LHCN-M2 (cell line): ENCODE results near the gene PCSK5. TPM values are rescaled to one million over a fixed set of nuclear protein-coding genes. Genes with fewer than 3 reads are reported as not detected.
A peak's percentile ranks its signal among the peaks of the same experiment; 100 is the strongest.

Experiments used
- DNase-seq: peaks from one replicate; pipeline ENCODE4 v3.0.0-alpha.2; 2012; ENCODE audit warnings: low read depth
- total RNA-seq: library from RNA; depleted of rRNA; stranded (reverse); fragments of >200 nt; gene quantifications from 2 replicates; pipeline ENCODE4 v1.2.3, GENCODE V29; 2014

The PCSK5 gene
- total RNA-seq, 1 experiment from 2014 or later, result 11.9 TPM

DNA sequence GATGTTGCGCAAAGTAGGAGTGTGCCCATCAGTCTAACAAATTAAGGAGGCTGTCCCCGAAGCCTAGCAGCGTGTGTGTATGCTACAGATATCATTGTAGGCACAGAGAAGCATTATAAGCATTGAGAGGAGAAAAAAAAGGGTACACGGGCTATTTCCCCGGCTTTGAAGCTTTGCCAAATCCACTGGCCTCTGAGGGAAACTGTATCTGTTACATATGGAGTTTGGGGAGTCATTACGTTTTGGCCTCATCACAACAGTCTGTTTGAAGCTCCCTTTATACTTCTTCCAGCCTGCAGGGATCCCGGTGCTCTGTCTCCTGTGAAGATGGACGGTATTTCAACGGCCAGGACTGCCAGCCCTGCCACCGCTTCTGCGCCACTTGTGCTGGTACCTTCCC, 297.8 kb downstream of the PCSK5 start:
- no peak for DNase-seq

DNA sequence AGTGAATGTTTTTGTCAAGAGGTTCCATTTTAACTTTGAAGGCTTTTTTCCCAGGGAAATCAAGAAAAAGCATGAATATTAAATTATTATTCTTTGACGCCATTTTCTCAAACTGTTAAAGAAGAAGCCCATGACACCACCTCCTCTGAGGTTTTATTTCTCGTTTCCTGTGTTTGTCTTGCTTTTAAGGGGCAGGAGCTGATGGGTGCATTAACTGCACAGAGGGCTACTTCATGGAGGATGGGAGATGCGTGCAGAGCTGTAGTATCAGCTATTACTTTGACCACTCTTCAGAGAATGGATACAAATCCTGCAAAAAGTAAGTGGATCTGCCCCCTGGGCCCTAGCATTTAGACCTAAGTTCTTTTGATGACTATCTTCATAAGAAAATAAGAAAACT, 298.4 kb downstream of the PCSK5 start:
- no peak for DNase-seq

GRCh38 chr9:76191493-76191892, 301.0 kb downstream of the PCSK5 start:
- DNase-seq, result no peak

DNA sequence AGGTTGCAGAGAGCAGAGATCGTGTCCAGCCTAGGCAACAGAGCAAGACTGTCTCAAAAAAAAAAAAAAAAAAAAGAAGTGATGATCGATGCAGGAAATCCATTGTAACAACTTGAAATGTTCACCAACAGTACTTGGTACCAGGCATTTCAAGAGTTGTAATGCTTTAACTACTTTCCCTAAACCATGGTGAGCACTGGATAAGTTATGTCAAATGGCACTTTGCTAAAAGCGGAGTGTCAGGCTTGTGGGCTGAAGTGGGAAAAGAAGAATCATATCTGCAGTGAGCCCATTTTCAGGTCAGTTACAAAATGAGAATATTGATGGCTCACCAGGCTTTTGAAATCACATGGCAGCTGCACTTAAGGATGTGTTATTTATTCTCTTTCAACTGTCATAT, 301.5 kb downstream of the PCSK5 start:
- DNase-seq, result no peak

GRCh38 chr9:76194896-76195295, 304.4 kb downstream of the PCSK5 start:
- peak; percentile 55 for DNase-seq

DNA sequence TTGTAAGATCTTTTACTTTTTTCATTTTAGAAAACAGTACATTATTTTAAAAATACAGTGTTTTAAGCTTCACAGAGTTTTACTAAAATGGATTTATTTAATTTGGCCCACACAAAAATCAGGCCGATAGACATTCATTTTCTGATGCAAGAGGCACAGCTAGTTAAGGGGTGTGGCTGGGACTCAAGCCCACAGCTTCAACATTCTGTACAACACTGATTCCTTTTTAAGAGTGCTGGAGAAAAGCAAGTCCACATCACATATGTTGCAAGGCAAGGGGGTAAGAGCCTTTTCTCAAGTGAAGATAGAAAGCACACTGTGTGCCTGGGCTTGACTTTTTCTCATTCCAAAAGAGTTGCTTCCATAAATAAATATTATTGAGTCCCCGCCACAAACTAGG, 307.9 kb downstream of the PCSK5 start:
- DNase-seq, result no peak

- peak; percentile 76 for DNase-seq
These were observed 309.8 kb downstream of the PCSK5 start for GRCh38 chr9:76200315-76200714.

DNA sequence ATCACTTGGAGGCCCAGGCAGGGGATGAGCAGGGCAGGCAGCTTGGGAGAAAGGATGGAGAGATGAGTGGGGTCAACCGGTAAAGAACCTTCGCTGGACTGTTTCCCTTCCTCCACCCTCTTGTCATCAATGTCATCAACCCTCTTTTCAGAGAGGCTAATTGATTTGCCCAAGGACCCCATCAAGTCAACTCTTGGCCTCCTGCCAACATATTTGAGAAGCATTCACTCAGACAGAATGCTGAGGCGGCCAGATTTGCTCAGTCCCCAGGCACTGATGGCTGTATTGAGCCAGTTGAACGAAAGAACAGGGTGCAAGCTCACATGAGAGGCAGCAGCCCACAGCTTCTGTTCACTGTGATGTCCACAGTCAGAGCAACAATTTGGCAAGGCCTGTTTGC, 310.3 kb downstream of the PCSK5 start:
- no peak for DNase-seq

DNA sequence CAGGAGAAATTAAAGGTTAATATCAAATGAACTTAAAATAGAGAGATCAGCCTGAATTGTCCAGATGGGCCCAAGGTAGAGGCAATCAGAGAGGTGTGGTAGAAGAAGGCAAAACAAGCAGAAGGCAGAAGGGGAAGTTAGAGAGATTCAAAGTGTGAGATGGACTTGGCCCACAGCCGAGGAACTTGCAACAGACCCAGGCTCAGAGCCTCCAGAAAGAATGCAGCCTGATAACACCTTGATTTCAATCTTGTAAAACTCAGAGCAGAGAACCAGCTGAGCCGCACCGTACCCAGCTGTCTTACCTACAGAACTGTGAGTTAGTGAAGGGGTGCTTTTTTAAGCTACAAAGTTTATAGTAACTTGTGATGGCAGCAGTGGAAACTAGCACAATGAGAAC, 312.9 kb downstream of the PCSK5 start:
- DNase-seq, result no peak

- DNase-seq, result no peak
These were observed 316.3 kb downstream of the PCSK5 start for GRCh38 chr9:76206821-76207220.

DNA sequence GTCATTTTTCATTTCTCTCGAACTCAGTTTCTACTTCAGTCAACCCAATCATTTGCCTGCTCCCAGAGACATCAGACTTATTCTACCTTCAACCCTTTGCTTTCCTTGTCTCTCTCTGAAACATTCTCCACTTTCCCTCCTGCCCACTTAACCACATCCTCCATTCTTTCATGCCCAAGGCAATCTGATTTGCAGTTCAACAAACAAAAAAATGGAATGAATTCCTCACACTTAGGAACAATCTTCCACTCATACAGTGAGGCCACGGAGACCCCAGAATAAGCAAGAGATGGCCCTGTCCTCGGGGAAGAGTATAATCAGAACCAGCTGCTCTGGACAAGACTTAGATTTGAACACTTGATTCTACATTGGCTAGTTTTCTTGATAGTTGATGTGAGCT, 323.3 kb downstream of the PCSK5 start:
- no peak for DNase-seq

DNA sequence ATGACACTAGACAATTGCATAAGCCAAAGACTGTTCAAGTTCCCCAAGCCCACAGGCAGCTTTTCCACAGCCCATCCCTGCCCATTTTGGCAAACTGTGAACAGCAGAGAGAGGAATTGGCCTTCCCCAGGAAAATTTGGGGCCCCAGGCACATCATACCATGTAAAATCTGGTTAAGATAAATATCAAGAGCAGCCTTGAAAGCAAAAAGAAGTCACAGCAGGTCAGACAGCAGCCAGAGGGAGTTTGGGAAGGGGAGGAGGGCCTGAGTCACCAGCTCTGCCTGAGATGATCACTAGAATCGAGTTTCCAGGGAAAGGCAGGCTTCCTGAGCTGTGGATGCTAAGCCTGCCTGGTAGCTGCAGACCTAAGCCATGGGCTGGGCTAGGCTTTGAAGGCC, 324.6 kb downstream of the PCSK5 start:
- peak; percentile 83 for DNase-seq

GRCh38 chr9:76216161-76216649, 325.7 kb downstream of the PCSK5 start:
- DNase-seq, result peak; percentile 95

DNA sequence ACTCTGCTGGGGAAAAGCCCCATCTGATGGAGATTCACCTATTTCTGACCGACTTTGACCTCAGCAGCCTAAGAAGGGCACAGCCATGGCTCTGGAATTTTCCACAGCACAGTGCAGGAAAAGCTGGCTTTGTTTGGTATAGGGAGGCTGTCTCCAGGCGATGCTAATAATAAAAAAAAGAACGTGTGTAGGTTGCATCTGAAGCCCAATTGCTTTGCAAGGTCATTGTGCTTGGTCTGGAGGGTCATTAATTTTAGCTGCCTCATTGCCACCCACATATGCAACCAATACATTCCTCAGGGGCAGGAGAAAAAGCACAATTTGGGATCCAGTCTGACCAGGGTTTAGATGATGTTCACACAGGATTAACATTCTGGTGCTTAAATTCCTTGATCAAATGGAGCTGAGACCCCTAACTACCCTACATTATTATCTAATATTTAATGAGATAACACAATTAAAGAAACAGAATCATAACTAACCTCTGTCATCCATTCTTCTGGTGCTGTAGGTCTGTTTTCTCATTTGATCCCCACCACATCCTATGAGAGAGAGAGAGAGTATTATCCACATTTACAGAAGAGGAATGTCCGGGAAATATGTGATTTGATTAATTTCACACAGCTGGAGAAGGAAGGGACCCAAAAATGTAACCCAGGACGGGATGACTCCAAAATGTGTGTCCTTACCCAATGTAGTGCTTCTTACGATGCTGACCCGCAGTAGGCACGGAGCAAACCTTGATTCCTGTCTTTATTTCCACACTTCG, 327.8 kb downstream of the PCSK5 start:
- peak; percentile 88 for DNase-seq

GRCh38 chr9:76218886-76219445, 328.5 kb downstream of the PCSK5 start:
- no peak for DNase-seq

- peak; percentile 38 for DNase-seq
These were observed 329.2 kb downstream of the PCSK5 start for GRCh38 chr9:76219560-76220151.

GRCh38 chr9:76221423-76221822, 330.9 kb downstream of the PCSK5 start:
- DNase-seq, result no peak

GRCh38 chr9:76223749-76224340, 333.4 kb downstream of the PCSK5 start:
- DNase-seq, result peak; percentile 4

DNA sequence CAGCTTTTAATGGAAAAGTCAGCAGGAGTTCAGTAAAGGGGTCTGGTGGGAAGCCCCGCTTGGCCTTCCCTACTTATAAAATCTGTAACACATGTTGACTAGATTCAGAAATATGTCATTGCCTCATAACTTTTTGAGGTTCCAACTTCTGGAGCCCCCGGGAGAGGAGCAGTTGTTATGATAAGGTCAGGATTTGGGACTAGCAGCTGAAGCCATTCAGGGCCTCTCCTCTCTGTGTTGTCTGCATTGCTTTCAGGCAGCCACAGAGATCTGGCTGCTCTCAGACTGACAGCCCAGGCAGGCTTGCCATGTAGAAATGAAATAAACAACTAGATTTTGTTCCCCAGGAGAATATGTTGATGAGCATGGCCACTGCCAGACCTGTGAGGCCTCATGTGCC, 336.7 kb downstream of the PCSK5 start:
- DNase-seq, result no peak

GRCh38 chr9:76231001-76231400, 340.5 kb downstream of the PCSK5 start:
- DNase-seq, result no peak

DNA sequence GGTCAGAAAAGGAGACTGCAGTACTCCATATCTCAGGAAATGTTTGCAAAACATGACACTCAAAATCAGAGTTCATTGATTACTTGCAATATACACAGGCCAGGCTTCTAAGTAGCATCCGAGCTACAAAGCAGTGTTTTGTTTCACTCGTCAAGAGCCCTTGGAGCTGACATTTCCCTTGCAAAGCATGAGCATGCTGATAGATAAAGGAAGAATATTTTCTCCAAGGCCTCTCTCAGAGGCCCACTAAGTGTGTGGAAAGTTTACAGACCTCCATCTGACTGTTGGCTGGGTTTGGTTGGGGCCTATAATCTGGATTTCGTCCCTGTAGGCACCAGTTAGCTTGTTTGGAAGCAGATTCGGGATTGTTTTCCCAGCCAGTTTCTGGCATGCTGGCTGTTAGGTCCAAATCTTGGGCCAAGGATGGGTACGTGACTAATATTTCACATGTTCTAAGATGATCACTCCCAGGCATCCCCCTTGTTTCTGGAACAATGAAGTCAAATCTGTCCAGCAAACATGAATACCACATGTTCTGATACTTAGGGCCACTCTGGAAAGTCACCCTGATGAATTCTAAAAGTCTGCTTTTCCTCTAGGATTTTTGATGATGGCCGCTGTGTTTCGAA, 342.5 kb downstream of the PCSK5 start:
- DNase-seq, result no peak

DNA sequence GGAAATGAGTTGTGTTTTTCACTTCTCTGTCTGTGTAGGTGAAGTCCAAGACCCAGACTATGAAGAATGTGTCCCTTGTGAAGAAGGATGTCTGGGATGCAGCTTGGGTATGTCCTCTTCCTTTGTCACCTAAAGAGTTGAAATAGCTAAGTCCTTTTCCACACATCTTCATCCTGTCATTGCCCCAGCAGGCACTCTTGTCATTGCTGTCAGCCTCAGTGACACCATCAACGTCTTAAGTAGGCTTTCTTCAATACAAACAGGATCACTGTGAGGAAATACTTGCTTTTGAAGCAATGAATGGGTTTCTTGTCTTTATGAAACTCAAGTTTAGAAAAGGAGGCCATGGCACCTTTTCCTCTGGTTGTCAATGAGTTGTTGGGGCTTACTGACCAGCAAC, 350.1 kb downstream of the PCSK5 start:
- DNase-seq, result no peak
